ENCODE data around the gene SLC26A1.

- TF ChIP-seq CTCF (IDR thresholded peaks at IDR 0.05) = no peak
- no peak for TF ChIP-seq POLR2A (IDR thresholded peaks at IDR 0.05)
Measured at GRCh38 chr4:1027915-1028238, 34.7 kb upstream of the SLC26A1 start.

Measured in body of pancreas (tissue), 4 donors.